ENCODE results near the gene GMDS.
"Not testable (repeated sequence)": the region's sequence is repeated elsewhere in the genome, so short reads cannot be mapped to it uniquely, and the experiment has no call there.

Gene GMDS

GRCh38 chr6:1774226-1774915 is 471.0 kb downstream of the GMDS start:
- DNase-seq (ENCODE audit: low read depth, low spot score) = no peak

- DNase-seq (ENCODE audit: low read depth, low spot score) = no peak
Measured at GRCh38 chr6:1773700-1774099, 471.7 kb downstream of the GMDS start.

- no peak for DNase-seq (ENCODE audit: low read depth, low spot score)
Measured at GRCh38 chr6:1770968-1771723, 474.3 kb downstream of the GMDS start.

- no peak for DNase-seq (ENCODE audit: low read depth, low spot score)
Measured at GRCh38 chr6:1770435-1770843, 475.0 kb downstream of the GMDS start.

GRCh38 chr6:1767481-1768246 is 477.7 kb downstream of the GMDS start:
- DNase-seq (ENCODE audit: low read depth, low spot score) = no peak

- no peak for DNase-seq (ENCODE audit: low read depth, low spot score)
Measured at GRCh38 chr6:1766654-1767053, 478.8 kb downstream of the GMDS start.

GRCh38 chr6:1765160-1765903 is 480.1 kb downstream of the GMDS start:
- DNase-seq (ENCODE audit: low read depth, low spot score) = no peak

GRCh38 chr6:1764397-1764987 is 480.9 kb downstream of the GMDS start:
- DNase-seq (ENCODE audit: low read depth, low spot score) = no peak

GRCh38 chr6:1763404-1763803 is 482.0 kb downstream of the GMDS start:
- no peak for DNase-seq (ENCODE audit: low read depth, low spot score)

GRCh38 chr6:1762203-1762602 is 483.2 kb downstream of the GMDS start:
- DNase-seq (ENCODE audit: low read depth, low spot score) = no peak

GRCh38 chr6:1761477-1761877 is 483.9 kb downstream of the GMDS start:
- no peak for DNase-seq (ENCODE audit: low read depth, low spot score)

- no peak for DNase-seq (ENCODE audit: low read depth, low spot score)
Measured at GRCh38 chr6:1760876-1761275, 484.5 kb downstream of the GMDS start.

- DNase-seq (ENCODE audit: low read depth, low spot score) = no peak
Measured at GRCh38 chr6:1759870-1760269, 485.5 kb downstream of the GMDS start.

- DNase-seq (ENCODE audit: low read depth, low spot score) = no peak
Measured at GRCh38 chr6:1758076-1758679, 487.2 kb downstream of the GMDS start.

GRCh38 chr6:1757131-1757530 is 488.3 kb downstream of the GMDS start:
- DNase-seq (ENCODE audit: low read depth, low spot score) = no peak

GRCh38 chr6:1756472-1757129 is 488.8 kb downstream of the GMDS start:
- DNase-seq (ENCODE audit: low read depth, low spot score) = no peak

GRCh38 chr6:1751063-1751462 is 494.3 kb downstream of the GMDS start:
- DNase-seq (ENCODE audit: low read depth, low spot score) = not testable (repeated sequence)

- no peak for DNase-seq (ENCODE audit: low read depth, low spot score)
Measured at GRCh38 chr6:1749041-1749440, 496.4 kb downstream of the GMDS start.

- no peak for DNase-seq (ENCODE audit: low read depth, low spot score)
Measured at GRCh38 chr6:1747531-1747930, 497.9 kb downstream of the GMDS start.

- no peak for DNase-seq (ENCODE audit: low read depth, low spot score)
Measured at GRCh38 chr6:1747003-1747402, 498.4 kb downstream of the GMDS start.

All from brain pericyte (primary cell).